HG03097 (cell line): Measurements from ENCODE around the gene HIC2.
"Not testable (repeated sequence)": the region's sequence is repeated elsewhere in the genome, so short reads cannot be mapped to it uniquely, and the experiment has no call there.

ENCODE experiments used
- ATAC-seq: cut with Tn5 transposase; IDR thresholded peaks from one replicate; pipeline ENCODE4 v1.9.1; 2021; ENCODE audit not compliant: unreplicated experiment, low FRiP score

Gene HIC2

DNA sequence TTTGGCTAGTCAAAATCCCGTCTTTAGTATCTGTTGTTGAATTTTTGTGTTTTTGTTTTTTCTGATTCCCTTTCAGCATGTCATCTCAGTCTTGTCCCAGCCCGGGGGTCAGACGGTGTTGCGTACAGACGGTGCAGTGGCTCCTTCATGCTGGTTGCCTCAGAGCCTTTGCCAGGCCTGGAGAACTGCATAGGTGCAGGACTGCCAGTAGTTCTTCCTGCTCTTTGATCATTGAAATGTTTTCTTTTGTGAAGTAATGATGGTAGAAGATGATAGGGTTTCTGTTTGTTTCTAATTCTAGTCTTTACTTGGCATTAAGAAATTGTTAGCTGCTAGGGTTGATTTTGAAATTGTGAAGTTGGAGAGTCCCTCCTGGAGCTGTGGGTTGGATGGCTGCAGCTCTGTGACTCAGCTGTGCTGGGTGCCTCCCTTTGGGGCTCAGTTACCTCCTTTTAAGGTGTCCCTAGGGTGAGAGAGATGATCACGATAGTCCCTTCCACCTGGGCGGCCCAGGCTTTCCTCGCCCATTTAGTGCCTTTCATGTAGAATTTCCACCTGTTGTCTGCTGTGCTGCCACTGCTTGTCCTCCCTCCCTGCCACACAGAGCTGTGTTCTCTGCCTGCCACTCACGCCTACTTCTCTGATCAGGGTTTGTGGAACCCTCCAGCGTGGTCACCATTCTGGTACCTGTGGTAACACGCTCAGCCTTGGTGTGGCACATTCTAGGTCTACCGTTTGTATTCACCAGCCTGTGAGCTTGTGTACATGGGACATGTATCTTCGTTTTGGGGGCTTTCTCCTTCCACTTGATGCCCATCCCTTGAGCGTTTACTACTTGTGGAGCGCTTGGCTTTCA, 17.4 kb downstream of the HIC2 start:
- ATAC-seq, result not testable (repeated sequence)

DNA sequence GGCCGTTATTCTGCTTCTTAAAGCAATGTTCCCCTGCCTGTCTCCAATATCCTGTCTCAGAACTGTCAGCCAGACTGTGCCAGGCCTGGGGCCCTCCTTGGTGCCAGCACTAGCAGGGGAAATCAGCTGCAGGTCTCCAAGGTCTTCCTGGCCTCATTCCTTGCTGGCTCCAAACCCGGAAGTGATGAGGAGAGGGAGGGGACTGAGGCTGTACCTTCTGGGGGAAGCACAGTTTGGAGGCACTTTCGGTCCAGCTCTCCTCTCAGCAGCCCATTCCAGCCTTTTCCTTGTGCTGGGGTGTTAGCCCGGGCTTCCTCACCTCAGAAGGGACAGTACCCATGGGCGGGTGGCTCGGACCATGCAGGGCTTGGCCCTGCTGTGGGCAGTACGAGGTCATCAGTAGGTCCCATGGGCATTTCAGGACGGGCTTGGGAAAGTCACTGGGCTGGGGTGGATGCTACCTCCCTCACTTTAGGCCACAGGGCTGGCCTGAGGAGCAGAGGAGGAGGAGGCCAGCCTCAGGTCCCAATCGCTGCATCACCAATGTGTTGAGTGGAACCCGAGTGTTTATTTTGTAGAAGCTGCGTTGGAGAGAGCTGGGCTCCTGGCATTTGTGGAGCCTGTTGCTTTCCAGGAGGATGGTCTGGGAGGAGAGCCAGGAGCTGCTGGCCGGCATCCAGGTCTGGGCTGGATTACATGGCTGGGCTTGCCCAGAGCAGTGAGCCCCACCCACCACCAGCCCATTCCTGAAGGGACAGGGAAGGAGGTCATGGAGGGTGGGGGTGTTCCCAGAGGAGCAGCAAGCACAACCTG, 19.0 kb downstream of the HIC2 start:
- ATAC-seq, result not testable (repeated sequence)

DNA sequence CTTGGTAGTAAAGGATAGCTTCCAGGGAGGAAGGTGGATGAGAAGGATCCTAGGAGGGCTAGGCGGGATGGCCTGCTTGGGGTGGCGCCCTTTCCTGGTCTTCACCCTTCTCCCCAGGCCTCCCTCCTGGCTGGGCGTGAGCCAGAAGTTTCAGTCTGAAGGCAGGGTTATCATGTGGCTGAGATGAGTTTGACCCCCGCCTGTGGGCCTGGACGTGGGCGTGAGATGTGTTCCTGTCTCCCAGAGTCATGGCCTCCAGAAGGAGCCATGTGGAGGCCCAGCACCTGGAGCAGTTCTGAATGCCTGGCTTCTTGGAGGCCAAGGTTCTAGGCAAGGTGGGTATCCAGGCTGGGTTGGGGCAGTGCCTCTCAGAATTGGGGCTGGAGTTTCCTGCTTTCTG, 20.8 kb downstream of the HIC2 start:
- not testable (repeated sequence) for ATAC-seq

DNA sequence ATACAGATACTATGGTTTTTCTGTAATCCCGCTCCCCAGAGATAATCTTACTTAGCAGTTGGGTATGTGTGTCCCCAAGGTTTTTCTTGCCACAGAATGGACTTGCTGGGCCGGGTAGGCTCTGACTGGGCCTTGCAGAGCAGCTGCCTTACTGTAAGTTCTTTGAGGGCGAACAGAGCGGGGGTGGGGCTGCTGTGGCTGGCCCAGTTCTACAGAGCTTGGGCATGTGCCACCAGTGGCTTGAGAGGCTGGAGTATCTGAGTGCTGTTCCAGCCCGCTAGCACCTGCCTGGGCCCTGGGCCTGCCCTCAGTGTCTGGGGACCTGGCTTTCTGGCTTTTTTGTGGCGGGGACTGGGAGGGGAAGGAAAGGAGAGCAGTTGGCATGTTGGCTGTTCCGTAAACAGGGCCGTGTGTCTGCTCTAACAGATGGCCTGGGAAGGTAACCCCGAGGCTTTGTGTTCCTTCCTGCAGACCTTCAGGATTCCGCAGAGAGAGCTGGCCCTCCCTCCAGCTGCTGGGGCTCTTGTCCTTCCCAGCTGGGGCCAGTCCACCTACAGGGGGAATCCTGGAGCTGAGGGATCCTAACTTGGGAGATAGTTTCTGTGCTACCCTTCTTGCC, 23.0 kb downstream of the HIC2 start:
- not testable (repeated sequence) for ATAC-seq

DNA sequence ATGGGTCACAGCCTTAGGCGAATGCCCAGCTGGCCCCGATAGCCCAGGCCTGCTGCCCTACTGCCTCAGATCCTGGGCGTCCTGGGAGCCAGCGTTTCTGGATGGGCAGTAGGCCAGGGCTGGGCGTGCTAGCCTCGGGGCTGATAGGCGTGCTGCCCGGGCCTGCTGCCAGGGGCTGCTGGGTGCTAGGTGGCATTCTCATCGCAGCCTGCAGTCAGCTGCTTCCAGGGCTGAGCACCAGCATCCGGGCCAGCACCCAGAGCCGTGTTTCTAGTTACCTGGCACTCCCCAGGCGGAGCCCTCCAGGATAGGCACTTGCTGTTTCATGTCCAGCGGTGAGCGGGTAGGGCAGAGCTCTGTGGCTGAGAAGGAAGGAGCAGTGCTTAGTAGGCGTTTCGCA, 23.5 kb downstream of the HIC2 start:
- ATAC-seq, result not testable (repeated sequence)

DNA sequence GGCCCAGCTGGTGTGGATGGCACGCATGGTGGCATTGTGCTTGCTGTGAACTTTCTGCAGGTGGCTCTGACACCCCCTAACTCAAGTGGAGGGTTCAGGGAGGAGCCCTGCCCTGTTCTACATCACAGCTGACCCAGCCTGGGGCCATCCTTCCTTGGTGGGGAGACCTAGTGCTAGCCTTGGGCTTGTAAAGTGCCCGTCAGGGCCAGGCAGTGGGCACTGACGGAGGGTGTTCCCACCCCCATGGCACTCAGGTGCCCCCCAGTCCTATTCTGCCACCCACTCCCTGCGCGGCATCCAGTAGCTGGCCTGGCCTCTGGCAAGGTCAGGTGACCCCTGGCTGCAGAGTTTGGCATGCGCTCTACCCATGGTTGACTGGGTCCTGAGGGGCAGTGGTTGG, 24.0 kb downstream of the HIC2 start:
- not testable (repeated sequence) for ATAC-seq

- ATAC-seq, result not testable (repeated sequence)
Measured at GRCh38 chr22:21442123-21442522, 25.0 kb downstream of the HIC2 start.

- not testable (repeated sequence) for ATAC-seq
Measured at GRCh38 chr22:21442646-21443045, 25.5 kb downstream of the HIC2 start.

DNA sequence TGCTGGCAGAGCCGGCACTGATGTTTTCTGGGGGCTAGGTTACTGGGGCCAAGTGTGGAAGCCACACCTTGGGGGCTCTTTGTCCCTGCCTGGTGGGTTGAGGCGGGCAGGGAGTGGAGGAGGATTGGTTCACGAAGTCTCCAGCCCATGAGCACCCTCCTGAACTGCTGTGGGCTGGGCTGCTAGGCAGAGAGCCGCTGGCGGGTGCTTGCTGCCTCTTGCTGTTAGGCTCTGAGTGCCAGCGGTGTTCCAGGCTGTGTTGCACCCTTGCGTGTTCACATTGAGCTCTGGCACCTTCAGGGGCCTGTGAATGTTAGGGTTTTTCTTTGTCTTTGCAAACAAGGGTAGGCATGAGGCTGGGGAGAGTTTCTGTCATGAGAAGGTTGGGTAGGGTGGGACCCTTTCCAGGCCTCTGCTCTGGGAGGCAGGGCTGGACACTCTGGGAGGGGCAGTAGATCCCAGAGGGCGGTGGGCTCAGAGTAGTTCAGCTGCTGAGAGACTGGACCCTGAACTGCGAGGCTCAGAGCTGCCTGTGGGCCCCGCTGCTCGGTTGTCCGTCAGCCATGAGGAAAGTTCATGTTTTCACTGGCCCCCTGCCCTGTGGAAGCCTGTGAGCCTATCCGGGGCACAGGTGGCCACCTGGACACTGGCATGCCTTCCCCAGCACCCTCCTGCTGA, 26.0 kb downstream of the HIC2 start:
- ATAC-seq, result no peak

GRCh38 chr22:21443735-21444421, 26.7 kb downstream of the HIC2 start:
- ATAC-seq, result no peak

DNA sequence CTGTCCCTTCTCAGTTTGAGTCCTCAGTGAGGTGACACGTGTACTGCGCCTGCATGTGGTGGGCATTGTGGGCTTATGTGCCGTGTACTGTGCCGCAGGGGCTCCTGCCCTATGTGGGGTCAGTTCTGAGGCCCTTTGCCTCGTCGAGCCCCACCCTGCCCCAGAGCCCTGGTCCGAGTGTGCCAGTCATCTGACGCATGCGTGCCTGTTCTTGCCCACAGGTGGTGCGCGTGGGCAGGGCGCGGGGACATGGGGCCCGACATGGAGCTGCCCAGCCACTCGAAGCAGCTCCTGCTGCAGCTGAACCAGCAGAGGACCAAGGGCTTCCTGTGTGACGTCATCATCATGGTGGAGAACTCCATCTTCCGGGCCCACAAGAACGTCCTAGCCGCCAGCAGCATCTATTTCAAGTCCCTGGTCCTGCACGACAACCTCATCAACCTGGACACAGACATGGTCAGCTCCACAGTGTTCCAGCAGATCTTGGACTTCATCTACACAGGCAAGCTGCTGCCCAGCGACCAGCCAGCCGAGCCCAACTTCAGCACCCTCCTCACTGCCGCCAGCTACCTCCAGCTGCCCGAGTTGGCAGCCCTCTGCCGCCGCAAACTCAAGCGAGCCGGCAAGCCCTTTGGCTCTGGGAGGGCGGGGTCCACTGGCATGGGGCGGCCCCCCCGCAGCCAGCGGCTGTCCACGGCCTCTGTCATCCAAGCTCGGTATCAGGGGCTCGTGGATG, 27.7 kb downstream of the HIC2 start:
- no peak for ATAC-seq

- no peak for ATAC-seq
Measured at GRCh38 chr22:21445437-21446127, 28.4 kb downstream of the HIC2 start.

- ATAC-seq, result no peak
Measured at GRCh38 chr22:21446128-21446826, 29.1 kb downstream of the HIC2 start.

DNA sequence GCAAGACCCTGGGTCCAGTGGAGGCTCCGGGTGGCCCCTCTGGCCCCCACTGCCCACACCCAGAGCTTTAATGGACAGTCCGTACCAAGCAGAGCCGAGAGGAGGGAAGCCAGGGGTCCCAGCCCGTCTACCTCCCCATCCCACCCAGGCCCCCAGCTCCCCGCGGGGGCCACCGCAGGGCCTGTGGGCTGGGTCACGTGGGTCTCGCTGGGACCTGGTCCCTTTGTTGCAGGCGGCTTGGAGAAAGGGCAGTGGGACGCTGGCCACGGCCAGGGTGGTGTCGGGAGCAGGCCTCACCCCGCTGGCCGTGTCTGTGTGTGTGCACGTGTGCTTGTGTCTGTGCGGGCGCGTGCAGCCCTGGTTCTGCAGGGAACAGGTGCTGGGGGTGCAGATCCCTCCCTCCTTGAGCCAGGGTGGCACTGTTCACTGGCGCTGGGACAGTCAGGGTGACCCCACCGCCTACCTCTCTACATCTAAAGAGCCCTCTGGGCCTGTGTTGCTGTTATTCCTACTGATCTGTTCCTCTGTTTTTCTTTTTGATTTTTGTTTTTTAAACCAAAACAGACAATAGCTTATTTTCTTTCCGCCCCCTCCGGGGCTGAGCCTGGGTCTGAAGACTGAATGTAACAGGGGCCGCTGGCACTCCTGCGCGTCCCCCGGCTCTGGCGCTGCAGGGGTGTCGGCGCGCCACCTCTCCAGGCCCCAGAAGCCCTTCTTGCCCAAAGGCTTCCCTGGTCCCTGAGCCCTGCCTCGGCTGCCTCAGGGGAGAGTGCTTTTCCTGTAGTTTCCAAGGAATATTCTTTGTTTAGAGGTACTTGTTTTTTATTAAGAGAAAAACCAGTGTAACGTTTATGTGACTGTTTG, 29.9 kb downstream of the HIC2 start:
- ATAC-seq, result no peak

DNA sequence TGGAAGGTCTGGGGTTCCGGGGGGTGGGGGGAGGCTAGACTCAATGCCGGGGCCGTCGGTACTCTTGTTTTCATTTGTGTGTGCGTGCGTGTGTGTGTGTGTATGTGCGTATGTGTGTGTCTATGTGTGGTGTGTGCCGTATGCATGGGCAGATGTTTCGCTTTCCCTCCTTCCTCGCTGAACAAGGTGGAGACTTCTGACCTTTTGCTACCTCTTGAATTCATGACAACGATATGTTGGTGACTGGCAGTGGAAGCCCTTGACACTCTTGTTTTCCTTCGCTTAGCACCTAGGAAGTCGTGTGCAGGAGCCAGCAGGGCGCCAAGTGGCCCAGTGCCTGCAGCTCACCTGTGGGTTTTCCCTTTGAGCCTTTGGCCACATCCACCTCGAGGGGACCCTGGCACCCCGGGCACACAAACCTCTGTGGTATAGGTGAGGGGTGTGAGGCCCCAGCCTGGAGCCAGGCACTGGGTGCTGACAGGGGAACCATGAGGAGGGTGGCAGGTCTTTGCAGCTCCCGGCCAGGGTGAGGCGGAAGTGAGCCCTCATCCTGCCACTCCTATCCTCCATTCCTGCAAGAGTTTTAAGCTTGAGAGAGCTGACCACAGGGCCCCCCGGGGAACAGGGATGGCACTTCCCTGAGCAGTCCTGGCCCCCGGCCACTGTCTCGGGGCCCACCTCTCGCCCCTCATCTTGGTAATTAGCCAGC, 30.7 kb downstream of the HIC2 start:
- no peak for ATAC-seq

GRCh38 chr22:21448627-21449416, 31.7 kb downstream of the HIC2 start:
- ATAC-seq, result no peak
